ENCODE measurements around the gene PITPNM1.
"Not testable (repeated sequence)": the region's sequence is repeated elsewhere in the genome, so short reads cannot be mapped to it uniquely, and the experiment has no call there.

PITPNM1 gene

DNA sequence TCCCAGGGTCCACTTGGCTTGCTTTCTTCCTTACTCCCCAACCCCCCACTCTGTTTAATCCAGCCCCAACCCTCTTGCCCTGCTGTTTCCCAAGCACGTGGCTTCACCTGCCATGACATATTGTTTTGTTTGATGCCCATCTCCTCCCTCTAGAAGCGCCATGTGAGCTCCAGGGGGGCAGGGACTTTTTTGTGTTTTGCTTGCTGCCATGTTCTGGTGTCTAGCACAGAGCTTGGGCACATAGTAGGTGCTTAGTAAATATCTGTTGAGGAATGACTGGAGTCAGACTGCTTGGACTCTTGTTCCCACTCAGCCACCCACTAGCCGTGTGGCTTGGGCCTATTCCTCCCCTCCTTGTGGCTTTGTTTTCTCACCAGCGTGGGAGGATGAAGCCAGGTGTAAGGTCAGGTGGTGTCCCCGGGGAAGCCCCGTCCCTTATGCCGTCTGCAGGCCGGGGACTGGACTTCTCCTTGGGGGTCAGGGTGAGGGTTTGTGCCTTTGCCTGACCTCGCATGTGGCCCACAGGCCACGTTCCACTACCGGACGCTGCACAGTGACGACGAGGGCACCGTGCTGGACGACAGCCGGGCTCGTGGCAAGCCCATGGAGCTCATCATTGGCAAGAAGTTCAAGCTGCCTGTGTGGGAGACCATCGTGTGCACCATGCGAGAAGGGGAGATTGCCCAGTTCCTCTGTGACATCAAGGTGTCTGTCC is 18.5 kb downstream of the PITPNM1 start:
- no peak for DNase-seq

DNA sequence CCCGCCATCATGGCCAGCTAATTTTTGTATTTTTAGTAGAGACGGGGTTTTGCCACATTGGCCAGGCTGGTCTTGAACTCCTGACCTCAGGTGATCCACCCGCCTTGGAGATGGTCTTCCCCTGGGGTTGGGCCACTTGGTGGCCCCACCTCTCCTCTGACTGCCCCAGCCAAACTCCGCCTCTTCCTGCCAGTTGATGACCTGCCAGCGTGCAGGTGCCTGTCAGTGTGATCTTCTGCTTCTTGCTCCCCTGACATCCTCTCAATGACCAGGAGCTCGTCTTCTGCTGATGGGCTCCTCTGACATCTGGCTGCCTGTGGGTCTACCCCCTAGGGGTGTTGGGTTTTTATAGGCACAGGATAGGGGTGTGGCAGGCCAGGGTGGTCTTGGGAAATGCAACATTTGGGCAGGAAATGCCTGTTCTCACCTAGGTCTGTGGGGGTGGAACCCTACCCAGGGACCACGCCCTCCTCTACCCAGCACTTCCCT is 19.2 kb downstream of the PITPNM1 start:
- peak; percentile 50 for DNase-seq

DNA sequence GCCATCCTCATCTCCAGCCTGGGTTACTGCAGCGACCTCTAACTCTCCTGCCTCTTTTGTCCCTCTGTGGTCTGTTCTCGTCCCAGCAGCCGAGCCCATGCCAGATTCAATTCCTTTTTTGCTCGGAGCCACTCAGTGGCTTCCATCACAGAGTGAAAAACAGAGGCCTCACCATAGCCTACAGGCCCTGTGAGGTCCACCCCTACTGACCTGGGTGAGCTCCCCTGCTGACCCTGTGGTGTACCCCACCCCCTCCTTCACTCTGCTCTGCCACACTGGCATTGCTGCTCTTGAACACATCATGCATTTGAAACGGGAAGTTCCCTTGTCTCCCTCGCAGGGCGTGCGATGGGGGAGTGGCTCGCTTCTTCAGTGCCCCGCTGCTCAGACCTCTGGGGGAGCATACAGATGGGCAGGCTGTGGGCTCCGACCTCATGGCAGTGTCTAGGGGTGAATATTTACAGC is 20.3 kb downstream of the PITPNM1 start:
- no peak for DNase-seq

DNA sequence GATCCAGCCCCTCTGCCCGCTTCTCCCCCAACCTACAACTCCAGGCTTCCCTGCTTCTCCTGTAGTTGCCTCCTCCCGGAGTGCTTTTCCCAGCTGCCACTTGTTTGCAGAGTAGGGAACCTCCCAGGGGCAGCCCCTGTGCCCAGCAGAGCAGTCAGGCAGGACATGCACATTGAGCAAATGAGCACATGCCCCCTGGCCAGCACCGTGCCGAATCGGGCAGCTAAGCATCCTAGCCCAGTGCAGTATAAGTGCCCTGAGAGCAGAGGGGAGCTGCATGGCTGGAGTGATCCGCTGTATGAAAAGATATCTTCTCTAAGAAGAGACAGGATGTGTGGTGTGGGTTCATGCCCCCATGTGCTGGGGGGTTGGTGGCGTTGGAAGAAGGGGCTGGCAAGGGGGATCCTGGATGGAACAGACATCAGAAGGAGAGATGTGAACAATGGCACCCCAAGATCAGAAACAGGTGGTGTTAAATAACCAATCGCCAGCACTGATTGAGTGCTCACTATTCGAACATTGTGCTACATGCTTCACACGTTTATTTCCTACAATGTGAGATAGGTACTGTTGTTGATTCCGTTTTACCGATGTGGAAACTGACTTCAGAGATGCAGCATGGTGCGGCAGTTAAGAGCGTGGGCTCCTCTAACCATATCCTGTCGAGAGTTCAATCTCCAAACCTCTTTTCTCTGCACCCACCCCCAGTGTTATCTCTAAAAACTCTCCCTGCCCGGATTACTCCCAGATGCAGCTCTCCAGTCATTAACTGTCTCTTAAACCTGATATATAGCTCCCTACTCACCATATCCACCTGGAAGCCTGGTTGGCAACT is 21.1 kb downstream of the PITPNM1 start:
- no peak for DNase-seq

DNA sequence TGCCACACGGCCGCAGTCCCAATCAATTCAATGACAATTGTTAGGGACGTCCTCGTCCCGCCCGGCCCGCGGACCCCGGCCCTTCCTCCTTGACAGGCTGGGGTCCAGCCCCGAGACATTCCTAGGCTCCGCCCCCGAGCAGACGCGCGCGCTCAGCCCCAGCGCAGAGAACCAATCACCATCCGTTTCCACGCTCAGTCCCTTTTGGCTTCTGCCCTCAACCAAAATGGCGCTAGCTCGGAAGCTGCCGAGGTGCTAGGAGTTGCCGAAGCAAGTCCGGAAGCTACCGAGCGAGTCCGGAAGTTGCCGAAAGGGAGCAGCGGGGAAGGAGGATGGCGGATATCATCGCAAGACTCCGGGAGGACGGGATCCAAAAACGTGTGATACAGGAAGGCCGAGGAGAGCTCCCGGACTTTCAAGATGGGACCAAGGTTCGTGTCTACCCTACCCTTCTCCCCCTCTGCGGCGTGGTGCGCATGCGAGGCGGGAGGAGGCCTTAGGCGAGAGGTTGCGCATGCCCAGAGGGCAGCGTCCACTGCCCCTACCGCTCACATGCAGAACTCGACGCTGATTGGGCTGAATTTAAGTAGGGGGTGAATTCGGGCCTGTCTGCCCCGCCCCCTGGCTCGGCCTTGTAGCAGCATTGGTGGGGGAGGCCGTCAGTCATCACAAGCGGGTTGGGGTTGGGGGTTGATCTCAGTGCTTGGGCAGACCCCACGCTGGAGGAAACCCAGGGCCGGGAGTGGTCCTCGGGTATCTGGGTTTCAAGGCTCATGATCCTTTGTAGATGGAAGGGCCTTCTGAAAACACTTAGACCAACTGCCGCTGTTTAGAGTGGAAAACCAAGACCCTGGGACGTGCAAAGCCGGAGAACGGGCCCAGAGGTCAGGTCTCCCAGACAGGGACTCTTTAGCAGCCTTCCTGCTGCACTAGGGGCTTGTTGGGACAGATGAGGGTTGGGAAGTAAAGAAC is 22.1 kb downstream of the PITPNM1 start, which contains the start of gene AIP:
Gene AIP, plus strand, starts transcription at position 200 of the 972 bp plus-strand sequence. Its CDS starts 133 bp downstream, at position 333.
- peak; percentile 100 for DNase-seq

DNA sequence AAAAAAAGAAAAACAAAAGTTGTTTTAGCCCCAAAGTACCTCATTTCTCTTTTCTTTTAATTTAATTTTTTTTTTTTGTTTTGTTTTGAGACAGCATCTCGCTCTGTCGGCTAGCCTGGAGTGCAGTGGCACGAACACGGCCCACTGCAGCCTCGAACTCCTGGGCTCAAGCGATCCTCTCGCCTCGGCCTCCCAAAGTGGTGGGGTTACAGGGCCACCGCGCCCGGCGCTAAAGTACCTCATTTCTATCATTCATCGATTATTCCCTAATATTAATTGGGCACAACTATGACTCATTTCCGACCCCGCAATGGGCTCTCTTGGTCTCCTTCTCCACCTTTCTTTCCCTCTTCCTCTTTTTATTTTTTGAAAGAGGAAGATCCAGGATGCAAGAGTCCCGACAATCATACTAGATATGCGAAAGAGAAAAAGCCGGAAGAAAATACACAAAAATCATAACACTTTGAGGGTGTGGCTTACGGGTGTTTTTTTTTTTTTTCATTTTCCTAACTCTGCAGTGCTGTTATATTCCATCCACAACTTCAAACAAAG is 22.8 kb downstream of the PITPNM1 start:
- DNase-seq = peak; percentile 91

DNA sequence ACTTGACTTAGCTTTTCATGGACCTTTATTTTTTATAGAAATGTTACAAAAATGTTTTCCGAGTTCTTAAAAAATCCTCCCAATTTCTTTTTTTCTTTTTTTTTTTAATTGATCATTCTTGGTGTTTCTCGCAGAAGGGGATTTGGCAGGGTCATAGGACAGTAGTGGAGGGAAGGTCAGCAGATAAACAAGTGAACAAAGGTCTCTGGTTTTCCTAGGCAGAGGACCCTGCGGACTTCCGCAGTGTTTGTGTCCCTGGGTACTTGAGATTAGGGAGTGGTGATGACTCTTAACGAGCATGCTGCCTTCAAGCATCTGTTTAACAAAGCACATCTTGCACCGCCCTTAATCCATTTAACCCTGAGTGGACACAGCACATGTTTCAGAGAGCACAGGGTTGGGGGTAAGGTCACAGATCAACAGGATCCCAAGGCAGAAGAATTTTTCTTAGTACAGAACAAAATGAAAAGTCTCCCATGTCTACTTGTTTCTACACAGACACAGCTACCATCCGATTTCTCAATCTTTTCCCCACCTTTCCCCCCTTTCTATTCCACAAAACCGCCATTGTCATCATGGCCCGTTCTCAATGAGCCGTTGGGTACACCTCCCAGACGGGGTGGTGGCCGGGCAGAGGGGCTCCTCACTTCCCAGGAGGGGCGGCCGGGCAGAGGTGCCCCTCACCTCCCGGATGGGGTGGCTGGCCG is 27.7 kb downstream of the PITPNM1 start:
- DNase-seq = not testable (repeated sequence)

DNA sequence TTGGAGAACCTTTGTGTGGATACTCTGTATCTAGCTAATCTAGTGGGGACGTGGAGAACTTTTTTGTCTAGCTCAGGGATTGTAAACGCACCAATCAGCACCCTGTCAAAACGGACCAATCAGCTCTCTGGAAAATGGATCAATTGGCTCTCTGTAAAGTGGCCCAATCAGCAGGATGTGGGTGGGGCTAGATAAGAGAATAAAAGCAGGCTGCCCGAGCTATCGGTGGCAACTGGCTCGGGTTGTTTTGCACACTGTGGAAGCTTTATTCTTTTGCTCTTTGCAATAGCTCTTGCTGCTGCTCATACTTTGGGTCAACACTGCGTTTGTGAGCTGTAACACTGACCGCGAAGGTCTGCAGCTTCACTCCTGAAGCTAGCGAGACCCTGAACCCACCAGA is 28.5 kb downstream of the PITPNM1 start:
- not testable (repeated sequence) for DNase-seq

DNA sequence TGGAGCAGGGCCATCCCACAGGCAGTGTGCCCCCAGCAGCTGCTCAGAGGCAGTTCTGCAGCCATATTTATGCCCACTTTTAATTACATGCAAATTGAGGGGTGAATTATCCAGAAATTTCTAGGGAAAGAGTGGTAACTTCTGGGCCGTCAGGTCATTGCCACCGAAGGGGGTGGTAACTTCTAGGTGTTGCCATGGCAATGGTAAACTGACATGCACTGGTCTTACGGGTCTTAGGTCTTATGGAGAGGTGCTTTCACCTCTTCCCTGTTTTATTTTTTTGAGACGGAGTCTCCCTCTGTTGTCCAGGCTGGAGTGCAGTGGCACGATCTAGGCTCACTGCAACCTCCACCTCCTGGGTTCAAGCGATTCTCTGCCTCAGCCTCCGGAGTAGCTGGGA is 32.3 kb downstream of the PITPNM1 start:
- no peak for DNase-seq

DNA sequence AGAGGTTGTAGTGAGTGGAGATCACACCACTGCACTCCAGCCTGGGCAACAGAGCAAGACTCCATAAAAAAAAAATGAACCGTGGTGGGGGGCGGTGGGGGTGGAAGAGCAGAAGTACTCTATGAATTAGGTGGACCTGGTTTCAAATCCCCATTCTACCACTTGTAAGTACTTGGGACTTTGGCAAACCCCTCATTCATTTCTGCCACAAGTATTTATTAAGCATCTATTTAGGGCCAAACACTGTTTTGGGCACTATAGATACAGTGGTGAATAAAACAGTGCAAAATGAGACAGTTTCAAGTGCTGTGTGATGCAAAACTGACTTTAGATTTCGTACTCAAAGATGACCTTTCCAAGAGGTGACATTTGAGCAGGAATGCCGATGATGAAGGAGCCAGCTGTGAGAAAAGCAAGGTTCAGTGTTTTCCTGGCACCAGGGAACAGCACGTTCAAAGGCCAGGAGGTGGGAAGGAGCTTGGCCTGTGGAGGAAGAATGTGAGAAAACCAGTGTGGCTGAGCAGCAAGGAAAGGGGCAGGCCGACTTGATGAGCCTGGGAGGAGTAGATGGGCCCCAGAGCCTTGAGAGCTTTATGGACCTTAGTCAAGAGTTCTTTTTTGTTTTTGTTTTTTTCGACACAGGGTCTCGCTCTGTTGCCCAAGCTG is 34.7 kb downstream of the PITPNM1 start:
- DNase-seq = no peak

DNA sequence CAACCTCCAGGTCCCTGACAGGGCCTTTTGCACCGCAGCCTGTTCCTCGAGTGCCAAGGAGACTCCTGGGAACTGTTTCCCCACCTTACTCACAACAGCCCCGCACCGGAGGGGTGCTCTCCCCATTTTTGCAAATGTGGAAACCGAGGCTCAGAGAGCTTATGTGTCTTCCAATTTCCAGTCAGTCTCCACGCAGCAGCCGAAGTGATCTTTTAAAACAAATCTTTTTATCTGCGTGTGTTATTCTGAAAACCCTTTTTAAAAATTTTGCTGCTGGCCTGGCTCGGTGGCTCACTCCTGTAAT is 35.7 kb downstream of the PITPNM1 start:
- no peak for DNase-seq

DNA sequence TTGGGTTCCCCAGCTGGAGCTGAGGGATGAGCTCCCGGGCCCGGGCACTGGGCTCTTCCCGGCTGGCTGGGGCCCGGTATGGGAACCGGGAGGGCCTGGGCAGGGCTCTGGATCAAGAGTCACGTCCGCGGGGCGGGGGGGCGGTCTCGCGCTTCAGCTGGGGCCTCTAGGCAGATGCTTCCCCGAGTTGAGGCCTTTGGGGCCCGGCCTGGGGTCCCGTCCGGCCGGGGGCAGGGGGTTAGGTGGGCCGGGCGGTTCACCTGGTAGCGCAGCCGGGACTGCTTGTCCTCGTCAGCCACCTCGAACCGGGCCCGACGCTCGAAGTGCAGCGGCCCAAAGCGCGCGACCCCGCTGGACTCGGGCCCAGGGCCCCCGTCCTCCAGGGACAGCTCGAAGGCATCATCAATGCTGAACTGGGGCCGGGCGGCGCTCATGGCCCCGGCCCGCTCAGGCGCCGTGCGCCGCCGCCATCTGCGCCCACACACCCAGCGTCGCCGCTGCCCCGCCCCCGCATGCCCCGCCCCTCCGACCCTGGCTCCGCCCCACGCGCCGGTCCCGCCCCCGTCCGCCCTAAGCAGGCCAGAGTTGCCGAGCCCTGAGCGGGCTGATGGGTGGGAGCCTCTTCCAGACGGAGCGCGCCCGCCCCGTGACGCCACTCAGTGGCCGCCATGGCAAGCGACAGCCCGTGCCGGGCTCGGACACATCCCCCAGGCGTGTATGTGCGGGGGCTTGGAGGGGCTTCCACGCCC is 36.2 kb downstream of the PITPNM1 start, which contains the start of gene TMEM134:
Gene TMEM134, minus strand, starts transcription at position 493 of the 749 bp plus-strand sequence. Its CDS starts 59 bp downstream, at position 434.
- DNase-seq = peak; percentile 98

DNA sequence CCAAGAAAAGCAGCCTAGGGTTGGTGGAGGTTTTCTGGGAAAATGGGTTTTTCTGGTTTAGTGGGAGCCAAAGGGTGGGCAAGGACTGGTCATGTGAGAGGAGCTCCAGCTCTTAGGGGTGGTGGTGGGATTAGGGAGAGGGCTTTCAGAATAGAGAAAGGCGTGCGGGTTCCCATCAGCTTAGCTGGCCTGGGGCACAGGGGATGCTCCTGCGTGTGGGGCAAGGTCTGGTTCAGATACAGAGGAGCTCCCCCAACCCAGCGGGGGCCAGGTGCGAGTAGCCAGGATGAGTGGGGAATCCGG is 36.8 kb downstream of the PITPNM1 start:
- no peak for DNase-seq

DNA sequence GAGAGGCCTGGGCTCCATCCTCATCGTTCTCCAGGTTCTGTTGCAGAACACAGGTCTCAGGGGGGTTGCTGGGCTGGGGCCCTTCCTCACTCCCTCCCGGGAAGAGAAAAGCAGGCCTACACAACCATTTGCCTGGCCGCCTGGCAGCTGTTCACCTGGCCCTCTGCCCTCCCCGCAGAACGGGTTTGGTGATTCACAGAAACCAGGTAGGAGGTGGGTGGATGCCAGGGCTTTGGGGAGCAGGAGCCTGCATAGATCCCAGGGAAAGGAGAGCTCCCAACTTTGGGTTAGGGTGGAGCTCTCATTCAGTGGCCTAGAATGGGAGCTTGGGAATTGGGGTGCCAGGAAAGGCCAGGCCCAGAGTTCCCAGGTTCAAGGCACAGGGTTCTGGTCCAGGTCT is 37.1 kb downstream of the PITPNM1 start:
- peak; percentile 89 for DNase-seq

DNA sequence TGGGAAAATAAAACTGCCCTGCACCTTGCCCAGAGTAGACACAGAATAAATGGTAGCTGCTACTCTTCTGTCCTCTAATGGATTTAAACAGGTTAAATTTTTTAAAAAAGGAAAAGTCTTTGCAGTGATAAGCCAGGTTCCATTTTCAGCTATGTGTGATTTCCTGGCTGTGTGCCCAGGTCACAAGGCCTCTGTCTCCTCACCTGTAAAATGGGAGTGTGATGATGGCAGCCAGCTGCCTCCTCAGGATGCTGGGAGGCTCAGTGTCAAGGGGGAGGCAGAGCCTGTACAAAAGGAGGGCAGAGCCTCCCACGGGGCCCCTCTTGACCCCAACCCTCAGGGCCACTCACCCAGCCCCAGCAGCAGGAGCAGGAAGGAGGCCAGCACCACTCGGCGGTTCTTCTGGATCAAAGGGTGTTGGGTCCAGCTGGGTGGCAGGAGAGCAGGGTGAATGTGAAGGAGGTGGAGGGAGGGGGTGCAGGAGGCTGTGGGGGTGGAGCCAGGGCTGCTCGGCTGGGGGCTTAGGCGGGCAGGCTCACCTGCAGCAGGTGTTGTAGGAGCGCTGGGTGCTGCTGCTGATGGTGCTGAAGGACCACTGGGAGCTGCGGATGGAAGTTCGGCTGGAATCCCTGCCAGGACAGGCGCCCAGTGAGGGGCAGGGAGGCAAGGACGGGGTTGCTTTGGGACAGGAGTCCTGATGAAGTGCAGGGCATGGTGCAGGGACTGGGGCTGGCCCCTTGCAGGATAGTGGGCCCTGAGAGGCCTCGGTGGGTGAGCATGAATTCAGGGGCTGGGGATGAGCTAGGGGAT is 38.0 kb downstream of the PITPNM1 start:
- no peak for DNase-seq

DNA sequence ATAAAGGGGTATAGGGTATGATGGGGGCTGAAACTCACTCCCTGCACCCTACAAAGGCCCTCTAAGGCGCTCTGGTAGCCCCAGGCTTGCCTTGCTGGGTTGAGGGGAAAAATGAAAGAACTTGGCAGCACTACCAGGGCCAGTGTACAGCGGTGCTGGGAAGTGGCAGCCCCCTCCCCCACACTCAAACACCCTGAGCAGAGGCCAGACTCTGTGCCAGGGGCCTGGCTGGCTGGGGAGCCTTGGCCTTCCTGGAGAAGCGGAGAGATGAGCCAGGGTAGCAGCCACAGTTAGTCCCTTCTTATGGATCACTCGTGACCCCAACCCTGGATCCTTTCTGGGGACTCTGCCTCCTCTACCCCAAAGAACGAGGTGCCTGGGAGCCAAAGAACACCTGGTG is 38.8 kb downstream of the PITPNM1 start:
- DNase-seq = no peak

DNA sequence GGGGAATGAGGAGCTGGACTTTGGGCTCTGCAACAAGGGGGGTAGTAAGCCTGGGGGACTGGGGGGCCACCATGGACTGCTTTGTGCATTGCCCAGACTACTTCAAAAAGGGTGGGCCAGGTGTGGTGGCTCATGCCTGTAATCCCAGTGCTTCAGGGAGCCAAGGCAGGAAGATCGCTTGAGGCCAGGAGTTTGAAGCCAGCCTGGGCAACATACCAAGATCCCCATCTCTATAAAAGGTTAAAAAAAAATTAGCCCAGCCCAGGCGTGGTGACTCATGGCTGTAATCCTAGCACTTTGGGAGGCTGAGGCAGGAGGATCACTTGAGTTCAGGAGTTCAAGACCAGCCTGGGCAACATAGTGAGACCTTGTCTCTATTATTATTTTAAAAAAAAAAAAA is 39.6 kb downstream of the PITPNM1 start:
- not testable (repeated sequence) for DNase-seq

DNA sequence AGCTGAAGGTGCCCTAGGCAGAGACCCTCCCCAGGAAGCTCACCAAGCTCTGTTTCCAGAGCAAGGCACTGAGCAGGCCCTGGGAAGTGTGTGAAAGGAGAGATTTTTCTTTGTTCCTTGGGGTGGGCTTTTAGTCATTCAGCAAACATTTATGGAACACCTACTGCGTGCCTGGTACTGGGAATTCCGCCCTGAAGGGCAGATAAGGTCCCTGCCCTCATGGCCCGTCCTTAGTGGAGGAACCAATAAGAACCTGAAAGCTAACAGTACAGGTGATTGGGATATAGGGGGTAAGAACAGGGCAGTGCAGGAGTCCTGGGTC is 40.0 kb downstream of the PITPNM1 start:
- DNase-seq = peak; percentile 63

DNA sequence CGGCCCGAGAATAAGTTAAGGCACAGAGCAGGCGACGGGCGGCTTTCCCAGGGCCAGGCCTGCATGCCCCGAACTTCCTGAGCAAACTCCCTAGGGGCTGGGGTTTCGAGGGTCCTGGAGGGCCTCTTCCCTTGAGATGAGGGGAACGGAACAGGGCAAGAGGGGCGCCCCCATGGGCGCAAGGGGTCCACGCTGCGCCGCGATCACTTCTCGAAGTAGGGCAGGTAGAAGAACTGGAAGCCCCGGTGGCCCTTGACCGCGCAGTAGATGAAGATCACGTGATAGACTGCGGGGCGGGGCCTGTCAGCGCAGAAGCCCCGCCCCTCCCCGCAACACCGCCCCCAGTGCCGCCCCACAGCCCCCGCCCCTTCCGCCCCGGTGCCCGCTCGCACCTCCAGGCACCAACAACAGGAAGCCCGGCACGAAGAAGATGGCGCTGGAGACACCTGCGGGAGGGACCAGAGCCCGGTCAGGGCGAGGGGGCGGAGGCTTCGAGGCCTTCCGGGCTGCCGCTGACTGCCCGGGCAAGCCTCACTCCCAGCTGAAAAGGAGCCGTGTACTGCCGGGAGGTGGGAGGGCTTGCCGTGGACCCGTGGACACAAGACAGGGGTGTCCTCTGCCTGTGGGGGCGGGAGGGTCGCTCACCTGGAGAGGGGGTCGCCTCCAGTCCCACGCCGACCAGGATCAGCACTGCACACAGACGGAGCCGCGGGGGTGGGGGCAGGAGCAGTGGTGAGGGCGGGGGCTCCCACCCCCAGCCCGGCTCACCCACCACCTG is 40.6 kb downstream of the PITPNM1 start:
- DNase-seq = peak; percentile 98

Measured in DMS53 (cell line).